ENCODE results near the gene PTBP2. TPM values are rescaled to one million over a fixed set of nuclear protein-coding genes. Genes with fewer than 3 reads are reported as not detected.

Gene PTBP2
- total and polyA plus RNA-seq, 8 donors = 4.5 to 376 (median 26.0) TPM

DNA sequence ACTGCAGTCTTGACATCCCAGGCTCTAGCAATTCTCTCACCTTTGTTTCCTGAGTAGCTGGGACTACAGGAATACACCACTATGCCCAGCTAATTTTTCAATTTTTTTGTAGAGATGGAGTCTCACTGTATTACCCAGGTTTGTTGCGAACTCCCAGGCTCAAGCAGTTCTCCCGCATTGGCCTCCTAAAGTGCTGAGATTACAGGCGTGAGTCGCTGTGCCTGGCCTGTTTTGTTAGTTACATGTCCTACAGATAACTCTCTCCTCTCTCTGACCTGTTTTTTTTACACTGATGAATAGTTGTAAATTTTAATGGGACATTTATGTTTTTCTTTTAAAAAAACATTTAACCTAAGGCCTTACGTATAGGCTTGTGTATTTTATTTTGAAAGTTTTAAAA lies 19.8 kb downstream of the PTBP2 start:
- 81 to 89% (median 84%) methylated on average over 5 of the region's 5 CpGs for WGBS, 5 donors
- Histone ChIP-seq H3K4me1 (peaks cover 0 to 34% (median 15%) of the 10 kb centered on the region in 4 donors), H3K36me3 (peaks cover 0 to 12% (median 8%) of the 10 kb centered on the region in 4 donors), H3K4me3 (no peak overlapping the region), H3K9me3 (no peaks in the 10 kb centered on the region), H3K27ac (no peak overlapping the region), H3K27me3 (no peaks in the 10 kb centered on the region)
- no peak for TF ChIP-seq POLR2AphosphoS5 (IDR thresholded peaks at IDR 0.05)
- no peak for TF ChIP-seq EP300 (IDR thresholded peaks at IDR 0.05)
- no peak for TF ChIP-seq POLR2A (IDR thresholded peaks at IDR 0.05)
- TF ChIP-seq, protein P1, sequence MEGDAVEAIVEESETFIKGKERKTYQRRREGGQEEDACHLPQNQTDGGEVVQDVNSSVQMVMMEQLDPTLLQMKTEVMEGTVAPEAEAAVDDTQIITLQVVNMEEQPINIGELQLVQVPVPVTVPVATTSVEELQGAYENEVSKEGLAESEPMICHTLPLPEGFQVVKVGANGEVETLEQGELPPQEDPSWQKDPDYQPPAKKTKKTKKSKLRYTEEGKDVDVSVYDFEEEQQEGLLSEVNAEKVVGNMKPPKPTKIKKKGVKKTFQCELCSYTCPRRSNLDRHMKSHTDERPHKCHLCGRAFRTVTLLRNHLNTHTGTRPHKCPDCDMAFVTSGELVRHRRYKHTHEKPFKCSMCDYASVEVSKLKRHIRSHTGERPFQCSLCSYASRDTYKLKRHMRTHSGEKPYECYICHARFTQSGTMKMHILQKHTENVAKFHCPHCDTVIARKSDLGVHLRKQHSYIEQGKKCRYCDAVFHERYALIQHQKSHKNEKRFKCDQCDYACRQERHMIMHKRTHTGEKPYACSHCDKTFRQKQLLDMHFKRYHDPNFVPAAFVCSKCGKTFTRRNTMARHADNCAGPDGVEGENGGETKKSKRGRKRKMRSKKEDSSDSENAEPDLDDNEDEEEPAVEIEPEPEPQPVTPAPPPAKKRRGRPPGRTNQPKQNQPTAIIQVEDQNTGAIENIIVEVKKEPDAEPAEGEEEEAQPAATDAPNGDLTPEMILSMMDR (IDR thresholded peaks at IDR 0.05) = no peak
- no peak for DNase-seq
- intact Hi-C loops (cut with DNase I; ENCODE audit: low total_unique reads) = no loop called here

DNA sequence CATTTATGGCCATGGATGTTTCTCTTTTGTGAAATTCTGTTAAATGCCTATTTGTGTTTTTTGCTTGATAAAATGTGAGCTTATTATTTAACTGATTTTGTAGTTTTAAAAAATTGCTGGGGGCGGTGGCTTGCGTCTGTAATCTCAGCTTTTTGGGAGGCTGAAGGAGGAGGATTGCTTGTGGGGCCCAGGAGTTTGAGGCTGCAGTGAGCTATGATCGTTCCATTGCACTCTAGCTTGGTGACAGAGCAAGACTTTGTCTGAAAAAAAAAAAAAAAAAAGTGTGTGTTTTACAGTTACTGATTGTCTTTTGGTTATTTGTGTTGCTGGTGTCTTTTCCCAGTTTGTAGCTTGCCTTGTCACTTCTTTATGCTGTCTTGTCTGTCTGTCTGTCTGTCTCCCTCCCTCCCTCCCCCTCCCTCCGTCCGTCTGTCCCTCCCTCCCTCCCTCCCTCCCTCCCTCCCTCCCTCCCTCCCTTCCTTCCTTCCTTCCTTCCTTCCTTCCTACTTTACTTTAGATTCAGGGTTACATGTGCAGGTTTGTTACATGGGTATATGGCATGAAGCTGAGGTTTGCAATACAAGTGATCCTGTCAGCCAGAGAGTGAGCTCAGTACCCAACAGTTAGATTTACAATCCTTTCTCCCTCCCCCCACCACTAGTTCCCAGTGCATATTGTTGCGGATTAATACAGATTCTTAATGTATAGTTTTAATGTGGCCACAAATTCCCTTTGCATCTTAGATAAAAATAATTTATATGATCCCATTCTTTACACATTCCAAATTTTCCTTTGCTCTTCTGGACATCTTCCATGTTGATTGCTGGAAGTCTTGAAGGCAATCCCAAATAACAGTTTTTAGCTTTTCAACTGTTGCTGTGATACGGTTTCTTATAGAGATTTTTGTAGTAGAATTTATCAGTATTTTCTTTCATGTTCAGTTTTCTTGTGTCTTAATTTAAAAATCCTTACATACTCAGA lies 25.1 kb downstream of the PTBP2 start:
- Histone ChIP-seq H3K36me3 (peaks cover 0 to 7% (median 4%) of the 10 kb centered on the region in 4 donors), H3K27ac (no peak overlapping the region), H3K4me1 (peaks cover 0 to 49% (median 8%) of the 10 kb centered on the region in 4 donors), H3K9me3 (no peaks in the 10 kb centered on the region), H3K27me3 (no peaks in the 10 kb centered on the region), H3K4me3 (no peak overlapping the region)
- intact Hi-C loops (cut with DNase I; ENCODE audit: low total_unique reads) = no loop called here
- TF ChIP-seq POLR2A (IDR thresholded peaks at IDR 0.05) (no peak), EP300 (IDR thresholded peaks at IDR 0.05) (no peak), POLR2AphosphoS5 (IDR thresholded peaks at IDR 0.05) (no peak)
- TF ChIP-seq, protein P1 (IDR thresholded peaks at IDR 0.05) = no peak
- 75 to 84% (median 81%) methylated on average over 6 to 7 of the region's 7 CpGs for whole genome bisulfite sequencing, 5 donors
- DNase-seq = peak in 1 of 2 donors; percentile 14

DNA sequence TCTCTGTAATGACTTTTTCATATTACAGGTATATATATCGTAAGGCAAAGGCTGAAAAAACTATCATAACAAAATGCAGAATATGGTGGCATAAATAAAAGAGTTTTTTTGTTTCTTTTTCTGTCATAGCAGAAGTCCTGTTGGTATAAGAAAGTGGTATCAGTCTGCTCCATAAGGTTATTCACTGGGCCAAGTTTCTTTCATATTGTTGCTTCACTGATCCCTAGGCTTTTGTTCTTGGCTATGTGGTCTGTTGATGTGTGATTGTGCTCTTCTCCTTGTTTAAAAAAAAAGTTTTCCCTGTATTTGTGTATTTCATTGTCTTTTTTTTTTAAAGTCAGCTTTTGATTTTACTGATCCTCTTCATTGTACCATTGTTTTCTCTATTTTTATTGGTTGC lies 26.0 kb downstream of the PTBP2 start:
- intact Hi-C loops (cut with DNase I; ENCODE audit: low total_unique reads) = no loop called here
- Histone ChIP-seq H3K36me3 (peaks cover 2 to 14% (median 8%) of the 10 kb centered on the region in 4 donors), H3K4me3 (no peak overlapping the region), H3K27ac (no peak overlapping the region), H3K27me3 (no peaks in the 10 kb centered on the region), H3K4me1 (peaks cover 0 to 41% (median 5%) of the 10 kb centered on the region in 4 donors), H3K9me3 (no peaks in the 10 kb centered on the region)
- DNase-seq = no peak
- 90 to 98% (median 96%) methylated on average over 1 of the region's 1 CpG for WGBS, 5 donors
- TF ChIP-seq, protein P1 (IDR thresholded peaks at IDR 0.05) = no peak
- TF ChIP-seq EP300 (IDR thresholded peaks at IDR 0.05) (no peak), POLR2A (IDR thresholded peaks at IDR 0.05) (no peak), POLR2AphosphoS5 (IDR thresholded peaks at IDR 0.05) (no peak)

DNA sequence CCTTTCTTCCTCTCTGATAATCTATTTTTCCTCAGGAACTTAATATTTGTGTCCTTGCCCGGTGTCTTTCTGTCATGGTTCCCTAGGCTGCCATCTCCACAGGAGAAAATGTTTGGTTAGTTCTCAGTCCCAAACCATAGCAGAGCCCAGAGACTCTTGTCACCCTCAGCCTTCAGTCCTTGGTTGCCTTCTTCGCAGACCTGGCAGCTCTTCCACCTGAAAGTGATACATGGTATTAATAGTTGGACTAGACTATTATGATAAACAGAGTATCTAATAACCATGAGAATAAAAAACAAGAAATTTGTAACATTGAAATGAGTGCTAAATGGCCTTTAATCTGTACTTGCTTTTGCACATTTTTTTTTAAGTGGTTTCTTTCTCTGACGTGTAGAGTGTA lies 26.5 kb downstream of the PTBP2 start:
- peaks cover 7 to 19% (median 14%) of the 10 kb centered on the region in 4 donors for H3K36me3 ChIP-seq
- no peaks in the 10 kb centered on the region for H3K9me3 ChIP-seq
- H3K27ac ChIP-seq = no peak overlapping the region
- 72 to 90% (median 86%) methylated on average over 3 of the region's 3 CpGs for WGBS, 5 donors
- intact Hi-C loops (cut with DNase I; ENCODE audit: low total_unique reads) = no loop called here
- TF ChIP-seq EP300 (IDR thresholded peaks at IDR 0.05) (no peak), POLR2A (IDR thresholded peaks at IDR 0.05) (no peak), POLR2AphosphoS5 (IDR thresholded peaks at IDR 0.05) (no peak)
- TF ChIP-seq, protein P1 (IDR thresholded peaks at IDR 0.05) = no peak
- H3K4me1 ChIP-seq = peaks cover 0 to 41% (median 5%) of the 10 kb centered on the region in 4 donors
- H3K27me3 ChIP-seq = no peaks in the 10 kb centered on the region
- DNase-seq = no peak
- H3K4me3 ChIP-seq = no peak overlapping the region

Measured in stomach (tissue), 9 donors.